ENCODE results near the gene SMAD3. TPM values are rescaled to one million over a fixed set of nuclear protein-coding genes. Genes with fewer than 3 reads are reported as not detected.
A peak's percentile ranks its signal among the peaks of the same experiment; 100 is the strongest.
"Not testable (repeated sequence)": the region's sequence is repeated elsewhere in the genome, so short reads cannot be mapped to it uniquely, and the experiment has no call there.

The SMAD3 gene
- total RNA-seq, 1 donor from 2014 or later, result 18.0 TPM

- DNase-seq (ENCODE audit: missing footprints), result no peak
- intact Hi-C loops (cut with DNase I), result no loop called here
- peak; percentile 26 for ATAC-seq
Observed at GRCh38 chr15:67146875-67147381, 81.5 kb downstream of the SMAD3 start.

DNA sequence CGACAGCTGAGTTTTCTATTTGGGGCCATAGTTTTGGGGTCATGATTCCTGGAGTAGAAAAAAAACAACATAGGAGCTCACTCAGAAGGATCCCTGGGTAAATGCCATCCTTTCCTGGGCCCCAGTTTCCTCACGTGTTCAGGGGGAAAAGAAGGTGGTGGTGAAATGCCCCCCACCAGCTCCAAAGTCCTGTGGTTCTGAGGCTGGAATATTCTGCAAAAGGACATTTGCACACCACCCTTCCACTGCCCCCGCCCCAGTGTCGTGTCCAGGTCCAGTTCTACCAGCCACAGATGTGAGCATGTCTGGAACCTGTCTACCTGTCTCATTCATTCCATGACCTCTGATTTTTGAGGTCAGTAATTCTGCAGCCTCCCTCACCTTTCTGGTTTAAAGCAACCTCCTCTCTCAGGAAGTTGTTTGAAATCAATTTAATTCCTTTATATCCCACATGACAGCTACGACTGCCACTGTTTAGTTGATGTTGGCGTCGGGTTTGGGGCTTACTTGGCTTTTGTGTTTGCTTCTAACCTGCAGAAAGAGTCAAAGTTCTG, 82.1 kb downstream of the SMAD3 start:
- no peak for ATAC-seq
- intact Hi-C loops (cut with DNase I), result no loop called here
- DNase-seq (ENCODE audit: missing footprints), result no peak

GRCh38 chr15:67148196-67148701, 82.8 kb downstream of the SMAD3 start:
- intact Hi-C loops (cut with DNase I), result no loop called here
- DNase-seq (ENCODE audit: missing footprints), result no peak
- no peak for ATAC-seq

DNA sequence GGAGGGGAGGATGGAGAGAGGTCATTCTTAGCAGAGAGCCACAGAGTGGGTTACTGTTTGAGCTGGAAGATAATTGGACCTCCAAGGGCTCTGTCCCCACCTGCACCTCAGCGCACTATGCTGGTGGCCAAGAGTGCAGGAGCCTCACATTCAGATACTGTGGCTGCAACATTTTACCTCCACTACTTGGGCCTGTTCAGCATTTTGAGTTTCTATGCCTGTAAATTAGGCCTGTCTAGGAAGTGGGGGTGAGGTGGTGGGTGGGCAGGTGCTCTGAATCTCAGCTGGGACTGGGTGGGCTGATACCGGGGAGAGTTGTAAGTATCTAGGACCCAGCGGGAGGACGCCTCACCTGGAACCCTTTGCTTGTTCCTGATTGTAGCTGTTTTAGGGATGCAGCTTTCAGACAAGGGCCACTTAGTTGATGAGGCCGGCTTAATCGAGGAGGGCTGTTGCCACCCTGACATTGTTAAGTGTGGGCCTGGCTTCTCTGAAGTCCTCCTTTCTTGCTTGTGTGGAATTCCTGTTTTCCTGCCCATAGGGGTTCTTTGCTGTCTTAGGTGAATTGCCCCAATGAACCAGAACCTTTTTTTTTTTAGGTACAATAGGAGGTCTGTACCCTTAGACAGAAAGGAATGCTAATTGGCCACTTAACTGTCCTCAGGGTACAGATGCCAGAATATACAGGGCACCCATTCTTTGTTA, 83.8 kb downstream of the SMAD3 start:
- ATAC-seq (no peak), DNase-seq (ENCODE audit: missing footprints) (no peak)
- intact Hi-C loops (cut with DNase I), result no loop called here

DNA sequence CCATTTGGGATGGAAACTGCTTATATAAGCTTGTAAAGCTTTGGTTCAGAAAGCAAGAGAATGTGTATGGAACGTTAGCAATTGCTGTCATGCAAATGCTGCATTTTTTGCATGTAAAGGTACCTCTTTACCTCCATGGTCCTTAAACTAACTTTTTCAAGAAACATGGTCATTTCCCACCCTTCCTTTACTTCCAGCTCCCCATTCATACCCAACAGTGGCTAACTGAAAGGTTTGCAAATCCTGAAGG, 84.3 kb downstream of the SMAD3 start:
- no peak for DNase-seq (ENCODE audit: missing footprints)
- intact Hi-C loops (cut with DNase I), result no loop called here
- no peak for ATAC-seq

DNA sequence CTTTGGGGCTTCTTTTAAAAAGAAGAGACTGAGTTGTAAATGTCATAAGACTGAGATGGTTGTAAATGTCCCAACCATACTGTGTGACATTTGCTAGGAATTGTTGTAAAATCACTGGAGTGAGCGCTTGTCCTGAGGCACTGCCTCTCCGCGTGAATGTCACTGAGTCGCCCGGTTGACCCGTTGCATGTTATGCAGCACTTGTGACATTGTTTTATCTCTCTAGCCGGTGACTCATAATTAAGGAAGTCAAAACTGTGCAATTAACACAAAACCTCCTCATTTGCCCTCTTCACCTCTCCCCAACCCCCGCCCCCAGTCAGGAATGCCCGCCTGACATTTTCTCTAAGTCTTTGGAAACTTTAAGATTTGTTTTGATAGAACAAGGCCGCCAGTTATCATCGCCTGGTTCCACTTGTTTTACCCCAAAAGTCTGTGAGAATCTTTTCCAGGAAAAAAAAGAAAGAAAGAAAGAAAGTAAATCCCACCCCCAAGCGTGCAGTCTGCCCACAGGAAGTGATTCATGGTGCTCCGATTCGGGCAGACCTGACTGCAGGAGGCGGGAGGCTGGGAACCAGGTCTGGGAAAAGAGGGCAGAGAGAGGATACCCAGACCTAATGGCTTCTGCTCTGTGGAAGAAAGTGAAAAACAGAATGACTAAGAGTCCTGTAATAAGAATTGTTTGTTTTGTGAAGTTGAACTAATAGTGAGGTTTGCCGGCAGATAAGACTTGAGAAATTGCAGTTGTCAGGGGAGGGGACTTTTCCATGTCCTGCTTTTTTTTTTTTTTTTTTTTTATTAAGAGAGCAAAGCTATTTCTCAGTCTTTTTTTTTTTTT, 84.8 kb downstream of the SMAD3 start:
- intact Hi-C loops (cut with DNase I), result no loop called here
- DNase-seq (ENCODE audit: missing footprints) (no peak), ATAC-seq (peak; percentile 82)

- DNase-seq (ENCODE audit: missing footprints) (no peak), ATAC-seq (no peak)
- intact Hi-C loops (cut with DNase I), result no loop called here
Observed at GRCh38 chr15:67152429-67152828, 87.0 kb downstream of the SMAD3 start.

- intact Hi-C loops (cut with DNase I); ATAC-seq; DNase-seq (ENCODE audit: missing footprints): not testable (repeated sequence)
Observed at GRCh38 chr15:67153044-67153443, 87.6 kb downstream of the SMAD3 start.

- DNase-seq (ENCODE audit: missing footprints) (no peak), ATAC-seq (no peak)
- intact Hi-C loops (cut with DNase I), result no loop called here
Observed at GRCh38 chr15:67154249-67154648, 88.8 kb downstream of the SMAD3 start.

DNA sequence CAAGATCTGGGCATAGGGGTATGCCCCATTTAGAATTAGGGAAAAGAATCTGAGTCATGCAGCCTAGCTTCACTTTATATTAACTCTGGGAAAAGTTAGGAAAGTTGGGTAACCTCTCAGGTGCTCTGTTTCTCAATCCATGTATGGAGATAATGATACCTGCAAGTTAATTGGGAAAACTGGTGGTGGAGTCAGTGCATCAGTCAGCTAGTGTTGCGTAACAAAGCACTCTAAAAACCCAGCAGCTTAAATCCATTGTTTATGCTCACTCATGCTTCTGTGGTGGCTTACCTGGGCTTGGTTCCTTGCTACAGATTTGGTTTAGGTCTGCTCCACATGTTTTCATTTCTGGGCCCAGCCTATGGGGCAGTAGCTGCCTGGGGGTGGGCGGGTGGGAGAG, 91.0 kb downstream of the SMAD3 start:
- ATAC-seq, result no peak
- DNase-seq (ENCODE audit: missing footprints), result no peak
- intact Hi-C loops (cut with DNase I), result no loop called here

DNA sequence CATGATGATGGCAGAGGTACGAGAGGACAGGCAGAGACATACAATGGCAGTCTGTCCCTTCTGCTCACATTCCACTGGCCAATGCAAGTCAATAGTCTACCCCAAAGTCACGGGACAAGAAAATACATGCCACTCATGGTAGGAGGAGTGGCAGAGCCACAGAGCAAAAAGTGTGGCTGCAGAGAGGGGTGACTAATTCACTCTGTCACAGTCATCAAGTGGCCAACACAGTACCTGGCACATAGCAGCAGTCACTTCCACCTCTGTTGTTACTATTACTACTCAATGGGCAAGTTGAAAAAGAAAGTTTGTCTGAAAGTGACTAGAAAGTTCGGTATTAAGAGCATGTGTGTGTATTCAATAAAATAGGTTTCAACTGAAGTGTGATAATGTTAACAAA, 91.4 kb downstream of the SMAD3 start:
- intact Hi-C loops (cut with DNase I), result no loop called here
- DNase-seq (ENCODE audit: missing footprints), result no peak
- no peak for ATAC-seq

DNA sequence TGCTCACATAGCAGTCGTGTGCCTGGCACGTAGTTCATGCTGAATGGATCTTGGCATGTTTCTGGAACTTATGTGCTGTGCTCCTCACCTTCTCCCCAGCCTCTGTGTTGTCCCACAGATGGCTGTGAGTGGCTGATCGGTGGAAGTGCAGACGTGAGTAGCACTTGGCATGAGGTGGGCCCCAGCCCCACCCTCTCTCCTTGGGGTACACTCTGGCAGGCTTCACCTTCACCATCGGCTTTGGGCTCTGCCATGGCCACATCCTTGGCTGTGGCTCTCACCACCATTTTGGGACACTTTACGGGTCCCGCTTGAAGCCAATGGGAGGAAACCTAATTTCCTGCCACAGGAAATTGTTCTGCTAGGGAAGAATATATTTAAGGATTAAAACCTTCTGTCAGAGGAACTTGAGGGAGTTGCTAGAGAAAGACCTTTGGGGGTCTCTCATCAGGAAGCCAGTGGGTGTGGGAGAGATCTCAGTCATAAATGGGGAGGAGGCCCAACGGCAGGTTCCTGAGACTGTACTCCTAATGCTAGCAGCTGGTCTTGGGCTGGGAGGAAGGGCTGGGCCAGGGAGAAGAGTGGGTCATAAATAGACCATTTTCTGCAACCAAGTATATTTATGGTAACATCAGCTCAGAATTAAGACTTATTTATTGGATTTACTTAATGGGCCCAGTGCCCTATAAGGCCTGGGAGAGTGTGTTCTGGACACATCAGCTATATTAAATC, 92.3 kb downstream of the SMAD3 start:
- no peak for DNase-seq (ENCODE audit: missing footprints)

DNA sequence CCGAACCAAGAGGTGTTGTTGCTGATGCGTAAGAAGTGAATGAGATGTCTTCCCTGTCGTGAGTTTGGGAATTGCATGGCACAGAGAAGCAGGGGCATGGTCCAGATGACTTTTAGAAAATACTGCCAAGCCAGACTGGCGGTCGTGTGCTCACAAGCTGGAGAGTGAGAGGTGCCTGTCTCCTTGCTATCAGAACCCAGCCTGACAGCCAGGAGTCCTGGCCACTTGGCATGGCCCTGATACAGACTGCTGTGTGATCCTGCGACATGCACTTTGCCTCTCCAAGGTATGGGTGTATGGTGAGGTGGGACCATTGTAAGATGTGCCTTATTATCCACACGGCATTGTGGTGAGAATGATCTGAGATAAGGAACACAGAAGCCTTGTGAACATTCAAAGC, 93.0 kb downstream of the SMAD3 start:
- ATAC-seq, result peak; percentile 48
- no peak for DNase-seq (ENCODE audit: missing footprints)
- intact Hi-C loops (cut with DNase I), result no loop called here

More for the DNA sequence above, 92.3 kb downstream of the SMAD3 start:
- intact Hi-C loops (cut with DNase I), result no loop called here
- peak; percentile 14 for ATAC-seq

DNA sequence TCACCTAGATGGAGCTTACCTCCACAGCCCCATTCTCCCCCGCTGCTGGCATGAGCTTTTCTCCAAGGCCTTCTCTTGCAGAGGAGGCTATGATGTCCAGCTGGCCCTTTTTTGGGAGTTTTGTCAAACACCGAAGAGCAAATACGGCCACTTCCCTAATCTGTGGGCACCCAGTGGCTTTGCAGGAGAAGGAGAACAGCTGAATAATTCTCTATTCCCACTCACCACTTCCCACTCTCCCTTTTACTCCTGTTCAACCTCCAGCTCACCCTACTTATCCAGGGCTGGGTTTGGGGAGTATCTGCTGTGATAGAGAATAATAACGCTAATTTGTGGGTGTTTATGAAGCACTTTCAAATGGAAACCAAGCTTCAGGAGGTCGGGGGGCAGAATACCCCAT, 96.0 kb downstream of the SMAD3 start:
- ATAC-seq, result no peak
- intact Hi-C loops (cut with DNase I), result no loop called here
- no peak for DNase-seq (ENCODE audit: missing footprints)

- intact Hi-C loops (cut with DNase I), result no loop called here
- DNase-seq (ENCODE audit: missing footprints), result no peak
- ATAC-seq, result no peak
Observed at GRCh38 chr15:67161881-67162280, 96.5 kb downstream of the SMAD3 start.

DNA sequence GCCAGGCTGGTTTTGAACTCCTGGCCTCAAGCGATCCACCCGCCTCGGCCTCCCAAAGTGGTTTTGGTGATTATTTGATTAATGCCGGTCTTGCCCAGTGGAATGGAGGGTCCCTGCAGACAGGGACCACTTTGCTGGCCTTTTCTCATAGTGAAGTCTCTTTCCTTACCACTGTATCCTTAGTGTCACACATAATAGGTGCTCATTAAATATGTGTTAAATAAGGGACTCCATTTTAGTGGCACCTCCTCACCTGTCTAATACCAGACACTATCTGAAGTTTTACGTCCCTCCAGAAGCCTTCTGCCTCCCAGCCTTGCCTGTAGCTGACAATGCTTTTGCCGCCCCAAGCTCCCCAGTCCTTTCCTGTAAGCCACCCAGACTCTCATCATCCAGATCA, 97.8 kb downstream of the SMAD3 start:
- no peak for ATAC-seq
- intact Hi-C loops (cut with DNase I), result no loop called here
- DNase-seq (ENCODE audit: missing footprints), result no peak

- intact Hi-C loops (cut with DNase I), result no loop called here
- ATAC-seq, result peak; percentile 43
- DNase-seq (ENCODE audit: missing footprints), result no peak
Observed at GRCh38 chr15:67164401-67164791, 99.0 kb downstream of the SMAD3 start.

DNA sequence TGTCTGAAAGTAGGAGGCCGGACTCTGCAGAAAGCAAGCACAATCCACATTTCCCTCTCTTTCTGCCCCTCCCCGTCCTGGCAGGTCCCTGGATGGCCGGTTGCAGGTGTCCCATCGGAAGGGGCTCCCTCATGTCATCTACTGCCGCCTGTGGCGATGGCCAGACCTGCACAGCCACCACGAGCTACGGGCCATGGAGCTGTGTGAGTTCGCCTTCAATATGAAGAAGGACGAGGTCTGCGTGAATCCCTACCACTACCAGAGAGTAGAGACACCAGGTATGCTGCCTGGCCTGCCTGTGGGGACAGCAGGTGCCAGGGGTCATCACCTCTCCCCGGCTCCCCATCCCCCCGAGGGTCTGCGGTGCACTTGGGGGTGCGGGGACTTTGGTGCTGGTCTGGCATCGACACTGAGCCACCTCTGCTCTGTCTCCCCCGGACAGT, 99.4 kb downstream of the SMAD3 start:
- ATAC-seq (peak; percentile 10), DNase-seq (ENCODE audit: missing footprints) (no peak)
- intact Hi-C loops (cut with DNase I), result loop anchor here (5.0 kb wide), 1 partner anchor 43 kb away; no protein-coding TSS in a partner anchor
